ENCODE data around the gene SNX25. TPM values are rescaled to one million over a fixed set of nuclear protein-coding genes. Genes with fewer than 3 reads are reported as not detected.

Gene SNX25
- total RNA-seq, 1 donor from 2014 or later, result 13.9 TPM

DNA sequence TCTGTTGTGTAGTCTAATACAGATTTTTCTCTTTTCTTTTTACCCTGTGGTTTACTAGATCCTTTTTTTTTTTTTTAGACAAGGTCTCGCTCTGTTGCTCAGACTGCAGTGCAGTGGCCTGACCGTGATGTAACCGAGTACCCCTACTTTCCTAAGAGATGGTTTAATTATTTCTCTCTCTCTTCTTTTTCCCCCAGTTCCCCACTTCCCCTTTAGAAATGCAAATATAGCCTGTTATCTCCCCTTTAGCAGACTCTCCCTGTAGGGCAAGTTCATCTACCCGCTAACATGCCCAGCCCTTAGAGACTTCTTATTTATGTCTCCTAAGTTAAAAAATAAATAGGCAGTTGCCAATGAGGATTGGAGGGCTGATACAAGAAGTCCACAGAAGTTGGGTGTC is 4.5 kb downstream of the SNX25 start:
- DNase-seq (ENCODE audit: low spot score, unreplicated experiment), result no peak
- no peaks in the 10 kb centered on the region for H3K9me3 Mint-ChIP-seq (ENCODE audit: low read depth)
- H3K27ac Mint-ChIP-seq, result no peak overlapping the region
- TF ChIP-seq, protein P1, sequence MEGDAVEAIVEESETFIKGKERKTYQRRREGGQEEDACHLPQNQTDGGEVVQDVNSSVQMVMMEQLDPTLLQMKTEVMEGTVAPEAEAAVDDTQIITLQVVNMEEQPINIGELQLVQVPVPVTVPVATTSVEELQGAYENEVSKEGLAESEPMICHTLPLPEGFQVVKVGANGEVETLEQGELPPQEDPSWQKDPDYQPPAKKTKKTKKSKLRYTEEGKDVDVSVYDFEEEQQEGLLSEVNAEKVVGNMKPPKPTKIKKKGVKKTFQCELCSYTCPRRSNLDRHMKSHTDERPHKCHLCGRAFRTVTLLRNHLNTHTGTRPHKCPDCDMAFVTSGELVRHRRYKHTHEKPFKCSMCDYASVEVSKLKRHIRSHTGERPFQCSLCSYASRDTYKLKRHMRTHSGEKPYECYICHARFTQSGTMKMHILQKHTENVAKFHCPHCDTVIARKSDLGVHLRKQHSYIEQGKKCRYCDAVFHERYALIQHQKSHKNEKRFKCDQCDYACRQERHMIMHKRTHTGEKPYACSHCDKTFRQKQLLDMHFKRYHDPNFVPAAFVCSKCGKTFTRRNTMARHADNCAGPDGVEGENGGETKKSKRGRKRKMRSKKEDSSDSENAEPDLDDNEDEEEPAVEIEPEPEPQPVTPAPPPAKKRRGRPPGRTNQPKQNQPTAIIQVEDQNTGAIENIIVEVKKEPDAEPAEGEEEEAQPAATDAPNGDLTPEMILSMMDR (IDR thresholded peaks at IDR 0.05; ENCODE audit: unreplicated experiment), result no peak
- peaks cover 12% of the 10 kb centered on the region for H3K4me1 Mint-ChIP-seq (ENCODE audit: low read depth)
- H3K4me3 Mint-ChIP-seq (ENCODE audit: low read depth), result no peak overlapping the region
- no peaks in the 10 kb centered on the region for H3K36me3 Mint-ChIP-seq (ENCODE audit: insufficient read depth)
- no peaks in the 10 kb centered on the region for H3K27me3 Mint-ChIP-seq

- Mint-ChIP-seq H3K36me3 (ENCODE audit: insufficient read depth) (no peaks in the 10 kb centered on the region), H3K4me3 (ENCODE audit: low read depth) (no peak overlapping the region), H3K9me3 (ENCODE audit: low read depth) (no peaks in the 10 kb centered on the region), H3K4me1 (ENCODE audit: low read depth) (peaks cover 12% of the 10 kb centered on the region), H3K27me3 (no peaks in the 10 kb centered on the region), H3K27ac (no peak overlapping the region)
- TF ChIP-seq, protein P1 (IDR thresholded peaks at IDR 0.05; ENCODE audit: unreplicated experiment), result no peak
- DNase-seq (ENCODE audit: low spot score, unreplicated experiment), result no peak
Measured at GRCh38 chr4:185215261-185215660, 5.9 kb downstream of the SNX25 start.

GRCh38 chr4:185217408-185217975 is 8.1 kb downstream of the SNX25 start:
- H3K27ac Mint-ChIP-seq, result no peak overlapping the region
- TF ChIP-seq, protein P1 (IDR thresholded peaks at IDR 0.05; ENCODE audit: unreplicated experiment), result no peak
- no peak overlapping the region for H3K4me3 Mint-ChIP-seq (ENCODE audit: low read depth)
- peaks cover 3% of the 10 kb centered on the region for H3K9me3 Mint-ChIP-seq (ENCODE audit: low read depth)
- H3K4me1 Mint-ChIP-seq (ENCODE audit: low read depth), result peaks cover 5% of the 10 kb centered on the region
- no peaks in the 10 kb centered on the region for H3K27me3 Mint-ChIP-seq
- DNase-seq (ENCODE audit: low spot score, unreplicated experiment), result no peak
- peaks cover 5% of the 10 kb centered on the region for H3K36me3 Mint-ChIP-seq (ENCODE audit: insufficient read depth)

- no peak overlapping the region for H3K27ac Mint-ChIP-seq
- no peak overlapping the region for H3K4me3 Mint-ChIP-seq (ENCODE audit: low read depth)
- H3K27me3 Mint-ChIP-seq, result no peaks in the 10 kb centered on the region
- DNase-seq (ENCODE audit: low spot score, unreplicated experiment), result no peak
- TF ChIP-seq, protein P1 (IDR thresholded peaks at IDR 0.05; ENCODE audit: unreplicated experiment), result no peak
- H3K36me3 Mint-ChIP-seq (ENCODE audit: insufficient read depth), result peaks cover 7% of the 10 kb centered on the region
- H3K4me1 Mint-ChIP-seq (ENCODE audit: low read depth), result peaks cover 5% of the 10 kb centered on the region
- peaks cover 3% of the 10 kb centered on the region for H3K9me3 Mint-ChIP-seq (ENCODE audit: low read depth)
Measured at GRCh38 chr4:185218312-185218711, 8.9 kb downstream of the SNX25 start.

DNA sequence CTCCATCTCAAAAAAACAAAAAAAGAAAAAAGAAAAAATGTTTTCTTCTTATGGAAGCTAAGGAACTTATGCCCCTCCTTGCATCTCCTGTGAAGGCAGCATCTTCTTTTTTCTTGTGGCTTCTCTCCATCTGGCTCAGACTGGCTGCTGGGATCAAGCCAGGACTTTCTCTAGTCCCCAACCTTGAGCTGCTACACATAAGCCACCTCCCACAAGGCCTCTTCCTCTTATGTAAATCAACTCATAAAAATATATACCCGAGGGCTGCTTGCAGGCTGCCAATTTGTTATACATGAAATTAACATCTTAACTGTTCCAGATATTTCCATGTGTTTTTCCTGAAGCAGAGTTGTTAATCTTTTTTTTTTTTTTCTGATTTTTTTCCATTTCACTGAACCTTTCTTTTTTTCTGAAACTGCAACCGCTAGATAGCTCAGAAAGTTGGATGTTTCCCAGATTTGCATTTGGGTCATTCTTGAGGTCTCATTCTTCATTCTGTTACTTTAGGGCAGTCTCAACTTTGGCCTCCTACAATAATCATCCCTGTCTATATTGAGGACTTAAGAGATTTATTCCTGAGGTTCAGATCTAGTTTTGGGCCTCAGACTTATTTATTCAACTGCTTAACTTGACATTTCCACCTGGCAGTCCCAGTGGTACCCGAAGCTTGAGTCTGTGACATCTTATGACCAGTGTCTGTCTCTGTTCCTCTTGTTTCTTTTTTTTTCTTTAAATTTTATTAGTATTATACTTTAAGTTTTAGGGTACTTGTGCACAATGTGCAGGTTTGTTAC is 10.3 kb downstream of the SNX25 start:
- Mint-ChIP-seq H3K4me1 (ENCODE audit: low read depth) (peaks cover 4% of the 10 kb centered on the region), H3K9me3 (ENCODE audit: low read depth) (peaks cover 3% of the 10 kb centered on the region), H3K27ac (no peak overlapping the region), H3K27me3 (no peaks in the 10 kb centered on the region), H3K36me3 (ENCODE audit: insufficient read depth) (peaks cover 7% of the 10 kb centered on the region), H3K4me3 (ENCODE audit: low read depth) (no peak overlapping the region)
- TF ChIP-seq, protein P1 (IDR thresholded peaks at IDR 0.05; ENCODE audit: unreplicated experiment), result no peak
- no peak for DNase-seq (ENCODE audit: low spot score, unreplicated experiment)

All from progenitor cell of endocrine pancreas (in vitro differentiated cells).